GM11168 (cell line): ENCODE results near the gene PCCA.
"Not testable (repeated sequence)": the region's sequence is repeated elsewhere in the genome, so short reads cannot be mapped to it uniquely, and the experiment has no call there.

ENCODE experiments used
- in situ Hi-C: fragments of 300-500 bp; cut with MboI; formaldehyde crosslinking; loops from one replicate; pipeline ENCODE4 v1.12.0; 2022; ENCODE audit warnings: low sequenced_read_pairs; ENCODE audit not compliant: unreplicated experiment

PCCA gene, protein sequence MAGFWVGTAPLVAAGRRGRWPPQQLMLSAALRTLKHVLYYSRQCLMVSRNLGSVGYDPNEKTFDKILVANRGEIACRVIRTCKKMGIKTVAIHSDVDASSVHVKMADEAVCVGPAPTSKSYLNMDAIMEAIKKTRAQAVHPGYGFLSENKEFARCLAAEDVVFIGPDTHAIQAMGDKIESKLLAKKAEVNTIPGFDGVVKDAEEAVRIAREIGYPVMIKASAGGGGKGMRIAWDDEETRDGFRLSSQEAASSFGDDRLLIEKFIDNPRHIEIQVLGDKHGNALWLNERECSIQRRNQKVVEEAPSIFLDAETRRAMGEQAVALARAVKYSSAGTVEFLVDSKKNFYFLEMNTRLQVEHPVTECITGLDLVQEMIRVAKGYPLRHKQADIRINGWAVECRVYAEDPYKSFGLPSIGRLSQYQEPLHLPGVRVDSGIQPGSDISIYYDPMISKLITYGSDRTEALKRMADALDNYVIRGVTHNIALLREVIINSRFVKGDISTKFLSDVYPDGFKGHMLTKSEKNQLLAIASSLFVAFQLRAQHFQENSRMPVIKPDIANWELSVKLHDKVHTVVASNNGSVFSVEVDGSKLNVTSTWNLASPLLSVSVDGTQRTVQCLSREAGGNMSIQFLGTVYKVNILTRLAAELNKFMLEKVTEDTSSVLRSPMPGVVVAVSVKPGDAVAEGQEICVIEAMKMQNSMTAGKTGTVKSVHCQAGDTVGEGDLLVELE

DNA sequence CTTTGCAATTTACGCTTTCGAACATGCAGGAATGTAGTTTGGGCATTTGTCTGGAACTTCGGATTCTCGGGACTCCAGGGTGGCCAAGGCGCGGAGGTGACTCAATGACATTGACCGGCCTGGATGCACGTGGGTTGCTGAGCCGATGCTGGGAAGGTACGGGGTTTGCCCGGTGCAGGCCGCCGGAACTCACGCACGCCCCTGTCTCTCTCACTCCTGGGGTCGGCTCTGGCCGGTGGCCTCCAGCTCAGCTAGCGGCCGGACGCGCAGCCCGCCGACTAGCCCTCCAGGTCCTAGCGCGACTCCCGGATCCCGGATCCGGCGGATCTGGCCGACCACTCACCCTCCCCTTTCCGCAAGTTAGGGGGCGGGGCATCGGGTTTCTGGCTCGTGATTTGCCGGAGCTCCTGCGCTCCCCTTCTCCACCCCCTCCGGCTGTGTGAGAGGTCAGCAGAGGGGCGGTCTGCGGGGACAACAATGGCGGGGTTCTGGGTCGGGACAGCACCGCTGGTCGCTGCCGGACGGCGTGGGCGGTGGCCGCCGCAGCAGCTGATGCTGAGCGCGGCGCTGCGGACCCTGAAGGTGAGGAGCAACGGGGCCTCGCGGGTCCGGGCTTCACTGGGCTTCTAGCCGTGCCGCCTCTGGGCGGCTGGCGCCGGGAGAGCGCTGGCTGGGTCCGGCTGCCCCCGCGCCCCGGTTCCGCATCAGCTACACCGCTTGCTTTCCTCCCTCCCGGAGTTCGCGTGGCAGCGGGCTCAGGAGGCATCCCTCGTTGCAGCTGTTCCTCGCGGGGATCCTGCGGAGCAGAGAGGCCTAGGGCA is at the start of gene PCCA:
PCCA (plus strand) TSS at position 450 of the 821 bp plus-strand sequence; CDS start at position 478, 28 bp downstream.
- in situ Hi-C loops, result no loop called here

DNA sequence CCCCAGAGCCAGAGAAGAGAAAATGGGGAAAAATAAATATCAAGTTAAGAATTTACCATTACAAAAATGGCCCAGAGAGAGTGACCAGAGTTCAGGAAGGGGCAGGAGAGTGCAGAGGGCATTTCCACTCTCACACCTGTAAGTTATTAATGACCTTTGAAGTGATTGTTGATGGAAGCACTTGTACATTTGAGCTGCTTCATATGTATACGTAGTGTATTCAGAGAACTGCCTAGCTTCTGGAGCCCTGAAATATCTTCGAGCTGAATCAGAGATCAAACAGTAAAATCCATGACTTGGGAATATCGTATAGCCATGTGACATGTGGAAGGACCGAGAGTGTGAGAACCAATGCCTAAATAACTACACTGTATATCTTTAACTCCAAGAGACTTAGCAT is 49.2 kb upstream of the PCCA start:
- in situ Hi-C loops, result no loop called here

DNA sequence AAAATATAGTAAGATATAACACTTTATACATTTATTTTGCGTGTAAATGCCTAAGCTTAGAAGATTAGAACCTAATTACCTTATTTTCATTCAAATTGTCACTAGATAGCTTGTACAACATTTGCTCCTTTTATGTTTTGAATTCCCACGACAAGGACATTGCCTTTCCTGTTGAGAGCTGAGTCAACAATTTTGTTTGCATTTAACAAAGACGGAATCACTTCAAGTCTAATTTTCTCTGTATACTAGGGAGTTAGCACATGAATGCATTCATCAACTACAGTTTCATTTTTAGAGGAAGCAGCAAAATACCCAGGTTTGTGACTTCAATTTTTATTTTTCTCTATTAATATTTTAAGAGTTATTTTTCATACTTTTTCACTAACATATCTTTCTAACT is 48.7 kb upstream of the PCCA start:
- in situ Hi-C loops, result no loop called here

DNA sequence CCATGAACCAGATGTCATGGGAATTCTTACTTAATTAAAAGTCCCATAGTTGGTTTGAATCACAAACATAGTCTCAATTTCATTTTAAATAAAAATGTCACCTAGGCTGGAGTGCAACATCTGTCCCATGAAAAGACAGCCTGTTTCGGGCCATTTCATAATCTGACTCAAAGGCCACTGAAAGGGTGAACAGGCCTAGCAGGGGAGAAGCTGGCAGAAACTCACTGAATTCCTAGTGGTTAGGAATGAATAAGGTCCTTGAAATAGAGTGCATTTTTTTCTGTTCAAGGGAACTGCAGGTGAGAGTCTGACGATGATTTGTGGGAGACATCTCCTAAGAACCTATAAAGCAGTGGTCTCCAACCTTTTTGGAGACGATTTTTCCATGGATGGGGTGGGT is 44.0 kb upstream of the PCCA start:
- in situ Hi-C loops, result no loop called here

DNA sequence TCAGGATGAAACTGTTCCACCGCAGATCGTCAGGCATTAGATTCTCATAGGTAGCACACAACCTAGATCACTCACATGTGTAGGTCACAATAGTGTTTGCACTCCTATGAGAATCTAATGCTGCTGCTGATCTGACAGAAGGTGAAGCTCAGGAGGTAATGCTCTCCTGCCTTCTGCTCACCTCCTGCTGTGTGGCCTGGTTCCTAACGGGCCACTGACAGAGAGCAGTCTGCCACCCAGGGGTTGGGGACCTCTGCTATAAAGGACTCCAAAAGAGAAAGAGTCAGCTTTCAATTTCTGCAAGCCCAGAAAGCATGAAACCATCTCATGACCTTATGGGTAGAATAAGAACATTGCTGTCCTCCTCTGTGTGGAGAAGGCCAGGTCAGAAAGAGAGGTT is 43.5 kb upstream of the PCCA start:
- in situ Hi-C loops, result no loop called here

DNA sequence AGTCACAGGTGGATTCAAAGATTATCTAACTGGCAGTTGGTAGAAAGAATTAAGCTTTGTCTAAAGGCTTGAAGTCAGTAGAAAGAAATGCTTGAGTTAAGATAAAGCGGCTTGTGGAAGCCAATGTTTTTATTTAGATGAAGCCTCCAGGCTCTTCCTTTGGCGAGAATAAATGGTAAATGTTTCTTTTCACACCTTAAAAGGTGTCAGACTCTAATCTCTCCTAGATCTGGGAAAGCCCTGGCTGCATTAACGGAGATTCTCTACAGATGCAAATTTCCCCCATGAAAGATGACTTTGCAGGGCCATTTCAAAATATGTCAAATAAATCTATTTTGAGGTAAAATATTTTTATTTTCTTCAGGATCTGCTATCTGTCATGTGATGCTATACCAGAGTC is 37.8 kb upstream of the PCCA start:
- in situ Hi-C loops, result no loop called here

DNA sequence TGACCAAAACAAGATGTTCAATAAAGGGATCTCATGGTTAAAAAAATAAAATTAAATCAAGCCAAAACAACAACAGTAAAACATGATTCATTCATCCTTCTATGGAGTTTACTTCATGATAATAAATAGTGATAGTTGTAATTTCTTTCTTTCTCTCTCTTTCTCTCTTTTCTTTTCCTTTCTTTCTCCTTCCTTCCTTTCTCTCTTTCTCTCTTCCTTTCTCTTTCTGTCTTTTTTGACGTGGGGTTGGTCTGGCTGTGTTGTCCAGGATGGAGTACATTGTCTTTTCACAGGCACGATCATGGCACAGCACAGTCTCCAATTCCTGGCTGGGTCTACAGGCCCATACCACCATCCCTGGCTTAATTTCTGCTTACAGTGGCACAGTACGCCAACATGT is 29.1 kb upstream of the PCCA start:
- in situ Hi-C loops, result no loop called here

DNA sequence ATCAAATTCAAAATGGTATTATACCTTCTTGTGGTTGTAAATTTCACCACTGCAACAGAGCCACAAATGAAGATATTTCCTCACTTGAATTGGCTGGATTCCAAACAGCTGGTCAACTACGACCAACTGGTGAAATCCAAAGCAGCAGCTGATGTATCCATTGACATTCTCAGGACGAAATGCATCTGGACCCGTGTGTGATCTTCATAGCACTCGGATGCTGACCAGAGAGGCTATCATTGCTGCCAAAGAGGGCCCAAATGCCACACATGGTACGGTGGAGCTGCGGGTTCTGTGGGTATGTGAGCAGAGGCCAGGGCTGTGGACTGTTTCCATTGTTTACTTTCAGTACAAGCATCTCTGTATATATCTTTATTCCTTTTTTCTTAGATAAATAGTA is 25.6 kb upstream of the PCCA start:
- in situ Hi-C loops, result no loop called here

DNA sequence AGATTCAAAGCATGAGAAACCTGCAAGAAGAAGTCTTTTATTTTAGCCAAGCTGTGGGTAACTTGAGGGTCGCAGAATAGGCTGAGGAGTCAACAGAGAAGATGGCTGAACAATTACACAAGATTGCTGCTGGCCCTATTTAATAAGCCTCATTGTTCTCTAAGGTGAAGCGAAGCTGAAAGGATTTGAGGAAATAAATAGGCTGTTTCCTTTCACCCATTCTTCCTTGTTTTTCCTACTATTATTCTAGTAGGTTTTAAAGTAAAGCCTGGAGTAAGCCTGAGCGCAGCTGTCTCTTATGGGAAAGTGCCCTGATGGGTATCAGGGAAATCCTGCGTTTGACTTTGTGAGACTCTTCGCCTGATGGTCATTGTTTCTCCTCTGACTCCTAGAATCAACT is 25.0 kb upstream of the PCCA start:
- in situ Hi-C loops, result no loop called here

DNA sequence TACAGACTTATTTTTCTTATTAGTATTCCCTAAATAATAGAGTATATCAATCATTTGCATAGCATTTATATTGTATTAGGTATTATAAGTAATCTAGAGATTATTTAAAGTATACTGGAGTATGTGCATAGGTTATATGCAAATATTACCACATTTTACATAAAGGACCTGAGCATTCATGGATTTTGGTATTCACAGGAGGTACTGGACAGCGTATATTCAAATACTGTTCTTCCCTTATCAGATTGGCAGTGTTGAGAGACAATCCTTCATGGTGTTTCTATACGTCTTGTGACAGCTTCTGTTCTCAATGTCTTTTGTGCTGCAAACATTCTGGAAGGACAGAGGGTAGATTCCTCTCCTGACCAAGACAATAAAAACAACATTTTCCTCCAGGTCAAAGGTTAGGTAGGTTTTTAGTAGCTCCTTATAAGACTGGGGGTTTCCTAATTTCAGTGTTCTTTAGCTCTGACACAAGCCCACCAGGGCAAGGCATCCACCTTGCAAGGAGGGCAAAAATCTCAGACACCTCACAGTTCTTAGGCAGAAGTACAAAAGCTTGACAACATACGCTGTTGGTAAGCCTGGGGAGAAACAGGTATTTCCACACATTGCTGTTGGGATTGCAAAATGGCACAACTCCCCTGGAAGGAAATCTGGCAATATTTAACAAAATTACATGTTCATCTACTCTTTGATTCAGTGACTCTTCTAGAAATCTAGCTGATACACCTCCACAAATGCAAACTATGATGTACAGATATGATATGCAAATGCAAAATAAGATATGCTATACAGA is 20.6 kb upstream of the PCCA start:
- in situ Hi-C loops, result no loop called here

DNA sequence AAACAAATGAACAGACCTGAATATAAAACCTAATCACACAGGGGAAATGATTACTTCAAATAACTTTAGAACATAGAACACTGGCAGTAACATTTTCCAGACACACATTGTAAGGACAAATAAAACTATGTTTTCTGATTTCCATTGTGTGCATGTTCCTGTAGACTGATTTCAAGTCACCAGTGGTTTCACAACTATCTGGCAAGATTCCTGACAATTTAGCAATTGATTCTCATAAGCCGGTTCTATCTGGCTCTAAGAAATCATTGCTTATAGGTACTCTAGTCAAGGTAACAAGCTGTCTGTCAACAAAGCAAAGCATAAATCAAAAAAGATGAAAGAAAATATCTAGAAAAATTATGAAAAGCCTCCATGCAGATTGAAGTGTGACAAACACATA is 19.6 kb upstream of the PCCA start:
- in situ Hi-C loops, result no loop called here

DNA sequence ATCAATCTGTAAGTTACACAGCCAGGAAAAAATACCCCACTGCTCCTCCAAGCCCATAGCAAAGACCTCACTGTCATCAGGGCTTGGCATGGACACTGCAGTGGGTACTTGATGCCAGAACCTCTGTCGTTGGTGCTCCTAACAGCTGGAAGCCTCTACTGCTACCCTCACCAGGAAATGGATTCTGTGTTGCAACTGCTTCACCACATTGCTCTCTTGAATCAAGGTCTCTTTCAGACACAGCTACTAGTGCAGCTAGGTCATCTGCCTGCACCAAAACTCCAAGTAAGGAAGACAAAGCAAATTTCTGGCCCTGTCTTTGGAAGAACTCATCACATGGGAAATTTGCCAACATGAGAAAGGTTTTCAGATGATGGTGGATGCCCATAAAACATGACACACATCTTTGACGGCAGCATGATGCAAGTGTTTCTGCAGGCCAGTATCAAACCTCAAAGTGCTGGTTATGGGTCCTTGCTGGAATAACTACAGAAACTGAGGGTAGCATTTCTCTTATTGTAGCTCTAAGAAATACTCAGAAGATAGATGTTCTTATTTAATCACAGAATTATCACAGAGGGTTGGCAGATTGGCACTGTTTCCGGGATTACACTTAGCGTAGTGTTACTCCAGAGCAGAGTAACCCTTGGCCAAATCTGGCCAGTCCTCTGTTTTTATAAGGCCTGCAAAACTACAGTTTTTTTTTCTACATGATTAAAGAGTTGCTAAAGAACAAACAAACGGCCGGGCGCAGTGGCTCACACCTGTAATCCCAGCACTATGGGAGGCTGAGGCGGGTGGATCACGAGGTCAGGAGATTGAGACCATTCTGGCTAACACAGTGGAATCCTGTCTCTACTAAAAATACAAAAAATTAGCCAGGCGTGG is 12.9 kb upstream of the PCCA start:
- in situ Hi-C loops, result no loop called here

DNA sequence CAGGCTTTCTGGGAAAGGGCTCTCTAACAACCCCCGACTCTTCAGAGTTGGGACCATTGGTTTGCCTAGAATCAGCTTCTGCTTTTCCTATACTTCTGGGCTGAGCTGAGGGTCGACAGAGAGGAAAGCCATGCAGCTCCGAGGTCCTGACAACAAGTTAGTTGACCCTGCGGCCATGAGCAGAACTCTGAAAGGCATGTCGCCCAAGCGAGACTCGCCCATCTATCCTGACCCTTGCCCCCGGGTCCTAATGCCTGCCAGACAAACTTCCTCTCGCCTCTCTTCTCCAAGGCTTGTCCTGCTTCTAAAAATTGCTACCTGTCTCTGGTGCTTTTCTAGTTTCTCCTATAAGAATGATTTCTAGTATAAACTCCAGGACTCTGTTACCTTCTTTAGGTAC is 9.9 kb upstream of the PCCA start:
- in situ Hi-C loops, result not testable (repeated sequence)

DNA sequence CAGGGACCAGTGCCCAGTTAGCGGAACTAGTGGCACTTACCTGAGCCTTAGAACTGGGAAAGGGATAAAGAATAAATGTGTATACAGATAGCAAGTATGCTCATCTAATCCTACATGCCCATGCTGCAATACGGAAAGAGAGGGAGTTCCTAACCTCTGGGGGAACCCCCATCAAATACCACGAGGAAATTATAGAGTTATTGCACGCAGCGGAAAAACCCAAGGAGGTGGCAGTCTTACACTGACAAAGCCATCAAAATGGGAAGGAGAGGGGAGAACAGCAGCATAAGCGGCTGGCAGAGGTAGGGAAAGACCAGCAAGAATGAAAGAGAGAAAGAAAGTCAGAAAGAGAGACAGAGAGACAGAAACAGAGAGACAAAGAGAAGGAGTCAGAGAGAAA is 5.5 kb upstream of the PCCA start:
- in situ Hi-C loops, result loop anchor here (5.0 kb wide), 1 partner anchor 199 kb away; no protein-coding TSS in a partner anchor

DNA sequence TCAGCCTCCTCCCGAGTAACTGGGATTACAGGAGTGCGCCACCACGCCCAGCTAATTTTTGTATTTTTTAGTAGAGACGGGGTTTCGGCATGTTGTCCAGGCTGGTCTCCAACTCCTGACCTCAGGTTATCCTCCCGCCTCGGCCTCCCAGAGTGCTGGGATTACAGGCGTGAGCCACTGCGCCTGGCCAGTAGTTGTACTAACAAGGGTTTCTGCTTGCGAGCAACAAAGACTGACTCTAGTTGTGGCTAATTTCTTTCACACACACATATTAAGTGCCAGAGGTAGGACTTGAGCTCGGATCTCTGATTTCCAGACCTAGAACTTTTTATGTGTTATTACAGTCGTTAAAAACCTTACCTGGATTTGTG is 635 bp upstream of the PCCA start:
- in situ Hi-C loops, result no loop called here

DNA sequence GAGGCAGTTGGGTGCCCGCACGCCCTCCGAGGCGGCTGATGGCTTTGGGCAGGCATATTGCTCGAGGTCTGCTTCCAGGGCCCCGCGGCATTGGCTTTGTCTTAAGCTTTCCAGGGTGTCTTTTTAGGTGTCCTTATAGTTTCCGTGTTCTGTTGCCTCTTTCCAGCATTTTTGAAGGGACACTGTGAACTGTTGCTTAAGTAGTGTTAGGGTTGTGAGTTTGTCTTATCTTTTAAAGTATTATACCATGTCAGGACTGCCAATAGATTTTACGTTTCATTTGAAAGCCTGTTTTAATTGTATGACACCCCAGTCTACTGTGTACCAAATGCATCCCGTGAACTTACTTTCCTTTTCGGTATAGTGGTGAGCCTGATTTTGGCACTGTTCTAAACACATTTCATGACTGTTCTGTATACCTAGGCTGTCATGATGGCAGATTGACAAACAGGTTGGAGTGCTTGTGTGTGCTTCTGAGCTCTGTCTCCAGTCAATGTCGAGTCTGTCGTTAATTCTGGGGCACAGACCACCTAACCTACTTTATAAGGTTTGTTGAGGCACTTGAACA is 656 bp downstream of the PCCA start:
- in situ Hi-C loops, result no loop called here

DNA sequence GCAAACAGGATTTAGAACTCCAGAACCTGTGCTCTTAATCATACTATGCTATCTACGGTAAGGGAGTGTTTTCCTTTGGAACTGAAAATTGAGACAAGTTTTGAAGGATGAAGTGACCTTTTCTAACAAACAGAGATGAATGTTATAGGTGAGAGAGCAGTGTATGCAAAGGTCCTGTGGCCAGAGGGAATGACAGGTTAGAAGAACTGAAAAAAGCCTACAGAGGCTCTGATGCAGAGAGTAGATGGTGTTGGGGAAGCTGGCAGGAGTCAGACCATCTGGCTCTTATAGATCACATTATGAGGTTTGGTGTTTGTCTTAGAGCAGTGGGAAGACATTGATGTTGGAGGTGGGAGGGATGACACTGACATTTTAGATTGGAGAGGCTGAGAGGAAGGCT is 2.0 kb downstream of the PCCA start:
- in situ Hi-C loops, result no loop called here

DNA sequence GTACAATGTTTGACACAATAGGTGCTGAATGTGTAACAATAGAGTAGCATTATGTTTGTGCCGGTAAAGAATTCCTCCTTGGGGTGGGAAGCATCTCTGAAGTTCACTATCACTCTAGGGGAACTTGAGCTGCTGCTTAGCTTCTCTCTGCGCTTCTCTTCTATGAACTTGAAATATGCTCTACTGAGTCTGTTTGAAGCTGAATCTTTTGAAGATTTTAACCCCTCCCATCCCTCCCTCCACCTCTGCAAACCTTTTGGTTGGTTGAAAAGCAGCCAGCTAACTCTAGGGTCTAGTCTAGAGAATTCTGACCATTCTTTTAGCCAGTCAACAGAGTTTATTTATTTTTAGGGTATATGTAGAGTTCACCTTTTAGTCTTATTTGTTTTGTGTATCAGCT is 2.5 kb downstream of the PCCA start:
- in situ Hi-C loops, result no loop called here

DNA sequence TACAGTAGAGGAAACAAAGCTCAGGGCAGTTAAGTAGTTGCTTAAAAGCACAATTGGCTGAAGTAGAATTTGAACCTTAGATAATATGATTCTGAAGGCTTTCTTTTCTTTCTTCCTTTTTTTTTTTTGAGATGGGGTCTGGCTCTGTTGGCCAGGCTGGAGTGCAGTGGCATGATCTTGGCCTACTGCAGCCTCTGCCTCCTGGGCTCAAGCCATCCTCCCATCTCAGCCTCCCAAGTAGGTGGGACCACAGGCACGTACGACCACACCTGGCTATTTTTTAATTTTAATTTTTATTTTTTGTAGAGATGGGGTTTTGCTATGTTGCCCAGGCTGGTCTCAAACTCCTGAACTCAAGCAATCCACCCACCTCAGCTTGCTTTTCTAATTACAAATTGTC is 3.4 kb downstream of the PCCA start:
- in situ Hi-C loops, result not testable (repeated sequence)
